MM.1S (cell line): ENCODE measurements around the gene INTS15.

Source experiments
- DNase-seq: peaks from one replicate; pipeline ENCODE4 v3.0.0-alpha.2; 2015
- H2AFZ ChIP-seq: fragments of 300-600 bp; sonication (generic); 2 replicates; pipeline ENCODE4 v1.6.0; 2016; ENCODE audit warnings: antibody characterized with exemption, low read length
- H3F3A ChIP-seq: fragments of 300-600 bp; sonication (generic); 2 replicates; pipeline ENCODE4 v1.6.1; 2016; ENCODE audit warnings: mild to moderate bottlenecking, antibody characterized with exemption, low read length, moderate library complexity, mixed read lengths; ENCODE audit not compliant: insufficient read depth
- H3K27ac ChIP-seq: fragments of 300-600 bp; sonication (generic); 2 replicates; pipeline ENCODE4 v1.5.1; 2016; ENCODE audit warnings: mild to moderate bottlenecking, low read length
- H3K27me3 ChIP-seq: fragments of 300-600 bp; sonication (generic); replicated peaks from 2 replicates; pipeline ENCODE4 v1.6.0; 2016; ENCODE audit warnings: low read length; ENCODE audit not compliant: insufficient read depth
- H3K36me3 ChIP-seq: fragments of 300-600 bp; sonication (generic); replicated peaks from 2 replicates; pipeline ENCODE4 v1.6.1; 2016; ENCODE audit warnings: mild to moderate bottlenecking, low read length, mixed read lengths; ENCODE audit not compliant: insufficient read depth
- H3K4me1 ChIP-seq: fragments of 300-600 bp; sonication (generic); 2 replicates; pipeline ENCODE4 v1.6.1; 2016; ENCODE audit warnings: low read length, mixed read lengths
- H3K4me2 ChIP-seq: fragments of 300-600 bp; sonication (generic); 2 replicates; pipeline ENCODE4 v1.6.0; 2016; ENCODE audit warnings: low read depth, low read length
- H3K4me3 ChIP-seq: fragments of 300-600 bp; sonication (generic); 2 replicates; pipeline ENCODE4 v1.5.1; 2016; ENCODE audit warnings: low read length, mixed read lengths
- H3K79me2 ChIP-seq: fragments of 300-600 bp; sonication (generic); 2 replicates; pipeline ENCODE4 v1.6.1; 2016; ENCODE audit warnings: mixed run types, low read length, mixed read lengths
- H3K9ac ChIP-seq: fragments of 300-600 bp; sonication (generic); 2 replicates; pipeline ENCODE4 v1.6.1; 2016; ENCODE audit warnings: low read length, mixed read lengths
- H3K9me2 ChIP-seq: fragments of 300-600 bp; sonication (generic); replicated peaks from 2 replicates; pipeline ENCODE4 v1.6.1; 2016; ENCODE audit warnings: mild to moderate bottlenecking, low read length, mixed read lengths; ENCODE audit not compliant: insufficient read depth
- H3K9me3 ChIP-seq: fragments of 300-600 bp; sonication (generic); replicated peaks from 2 replicates; pipeline ENCODE4 v1.6.1; 2016; ENCODE audit warnings: mild to moderate bottlenecking, low read length, mixed read lengths; ENCODE audit not compliant: insufficient read depth
- H4K20me1 ChIP-seq: fragments of 300-600 bp; sonication (generic); 2 replicates; pipeline ENCODE4 v1.6.1; 2016; ENCODE audit warnings: mild to moderate bottlenecking, low read length, moderate library complexity, mixed read lengths; ENCODE audit not compliant: insufficient read depth
- CTCF ChIP-seq: fragments of 300-600 bp; sonication (generic); IDR thresholded peaks from 2 replicates; pipeline ENCODE4 v1.5.1; 2016; ENCODE audit warnings: antibody characterized with exemption, low read length, mixed read lengths
- EZH2 ChIP-seq: fragments of 300-600 bp; sonication (generic); optimal IDR thresholded peaks from 2 replicates; pipeline ENCODE3; 2017; ENCODE audit warnings: low read depth, mild to moderate bottlenecking, antibody characterized with exemption, low read length, mixed read lengths
- EZH2phosphoT487 ChIP-seq: fragments of 300-600 bp; sonication (generic); IDR thresholded peaks from 2 replicates; pipeline ENCODE4 v1.6.1; 2018; ENCODE audit warnings: antibody characterized with exemption, low read length

Gene INTS15

GRCh38 chr7:6600093-6600492 is 10.3 kb downstream of the INTS15 start:
- Histone ChIP-seq H3K4me3 (no peak overlapping the region), H3K36me3 (peaks cover 3% of the 10 kb centered on the region; the same call in 1 of the 2 replicates), H3F3A (no peaks in the 10 kb centered on the region), H3K79me2 (no peaks in the 10 kb centered on the region), H3K9me2 (no peaks in the 10 kb centered on the region), H4K20me1 (no peaks in the 10 kb centered on the region), H3K9me3 (no peaks in the 10 kb centered on the region), H2AFZ (no peak overlapping the region), H3K4me1 (no peaks in the 10 kb centered on the region), H3K27ac (no peak overlapping the region), H3K4me2 (no peak overlapping the region), H3K27me3 (no peaks in the 10 kb centered on the region), H3K9ac (no peak overlapping the region)
- no peak for TF ChIP-seq CTCF
- no peak for TF ChIP-seq EZH2phosphoT487
- TF ChIP-seq EZH2 = no peak
- no peak for DNase-seq

GRCh38 chr7:6604458-6604857 is 14.6 kb downstream of the INTS15 start:
- DNase-seq = no peak
- H3K9me3 ChIP-seq = no peaks in the 10 kb centered on the region
- no peaks in the 10 kb centered on the region for H3K4me1 ChIP-seq
- no peaks in the 10 kb centered on the region for H3K36me3 ChIP-seq
- no peak for TF ChIP-seq EZH2phosphoT487
- no peak for TF ChIP-seq CTCF
- no peak for TF ChIP-seq EZH2
- H3K79me2 ChIP-seq = no peaks in the 10 kb centered on the region
- no peak overlapping the region for H3K9ac ChIP-seq
- no peaks in the 10 kb centered on the region for H4K20me1 ChIP-seq
- H3K27ac ChIP-seq = no peak overlapping the region
- H3K4me2 ChIP-seq = no peak overlapping the region
- no peak overlapping the region for H3K4me3 ChIP-seq
- H3K27me3 ChIP-seq = no peaks in the 10 kb centered on the region
- H3K9me2 ChIP-seq = no peaks in the 10 kb centered on the region
- no peak overlapping the region for H2AFZ ChIP-seq
- no peaks in the 10 kb centered on the region for H3F3A ChIP-seq

GRCh38 chr7:6606866-6607583 is 17.2 kb downstream of the INTS15 start:
- Histone ChIP-seq H3K27ac (no peak overlapping the region), H3K9ac (no peak overlapping the region), H3K36me3 (no peaks in the 10 kb centered on the region), H3K27me3 (no peaks in the 10 kb centered on the region), H3K4me2 (no peak overlapping the region), H3F3A (no peaks in the 10 kb centered on the region), H4K20me1 (no peaks in the 10 kb centered on the region), H2AFZ (no peak overlapping the region), H3K79me2 (no peaks in the 10 kb centered on the region), H3K9me3 (no peaks in the 10 kb centered on the region), H3K4me1 (no peaks in the 10 kb centered on the region), H3K4me3 (no peak overlapping the region), H3K9me2 (no peaks in the 10 kb centered on the region)
- DNase-seq = no peak
- TF ChIP-seq EZH2phosphoT487 = no peak
- no peak for TF ChIP-seq CTCF
- no peak for TF ChIP-seq EZH2
